MV-4-11 (cell line): ENCODE measurements around the gene POLH.
"Not testable (repeated sequence)": the region's sequence is repeated elsewhere in the genome, so short reads cannot be mapped to it uniquely, and the experiment has no call there.

Experiments
- DNase-seq: peaks from one replicate; lab custom pipeline; 2025; lab: John Stamatoyannopoulos, UW

Gene POLH

GRCh38 chr6:43575772-43576551, at the start of gene POLH, which contains the start of gene XPO5:
Gene POLH, plus strand, starts transcription at chr6:43576185. Its CDS starts 6,135 bp downstream, at chr6:43582320.
Gene XPO5, minus strand, starts transcription at chr6:43576038. Its CDS starts 174 bp downstream, at chr6:43575864.
- peak; percentile 88 for DNase-seq

GRCh38 chr6:43532201-43532600, 43.8 kb upstream of the POLH start:
- no peak for DNase-seq

- not testable (repeated sequence) for DNase-seq
These were observed 37.0 kb upstream of the POLH start for GRCh38 chr6:43538986-43539385.

- DNase-seq, result not testable (repeated sequence)
These were observed 36.6 kb upstream of the POLH start for GRCh38 chr6:43539409-43539808.

- no peak for DNase-seq
These were observed 35.5 kb upstream of the POLH start for GRCh38 chr6:43540507-43540906.

- DNase-seq, result no peak
These were observed 34.1 kb upstream of the POLH start for GRCh38 chr6:43541774-43542471.

GRCh38 chr6:43544461-43544860, 31.5 kb upstream of the POLH start:
- no peak for DNase-seq

GRCh38 chr6:43547222-43547621, 28.8 kb upstream of the POLH start:
- peak; percentile 79 for DNase-seq

- not testable (repeated sequence) for DNase-seq
These were observed 18.4 kb upstream of the POLH start for GRCh38 chr6:43557620-43558019.

GRCh38 chr6:43559328-43559727, 16.7 kb upstream of the POLH start:
- DNase-seq, result no peak

- peak; percentile 80 for DNase-seq
These were observed 5.0 kb upstream of the POLH start for GRCh38 chr6:43570876-43571441.

- no peak for DNase-seq
These were observed 4.0 kb upstream of the POLH start for GRCh38 chr6:43572015-43572414.

GRCh38 chr6:43575105-43575771, 747 bp upstream of the POLH start:
- DNase-seq, result peak; percentile 34

- DNase-seq, result no peak
These were observed 2.8 kb downstream of the POLH start for GRCh38 chr6:43578748-43579147.

GRCh38 chr6:43579171-43579570, 3.2 kb downstream of the POLH start:
- no peak for DNase-seq

- DNase-seq, result no peak
These were observed 6.9 kb downstream of the POLH start for GRCh38 chr6:43582911-43583310.

- no peak for DNase-seq
These were observed 9.0 kb downstream of the POLH start for GRCh38 chr6:43584892-43585570.

- DNase-seq, result no peak
These were observed 12.2 kb downstream of the POLH start for GRCh38 chr6:43588194-43588593.

- not testable (repeated sequence) for DNase-seq
These were observed 13.6 kb downstream of the POLH start for GRCh38 chr6:43589564-43589963.

GRCh38 chr6:43593938-43594337, 18.0 kb downstream of the POLH start:
- no peak for DNase-seq

- no peak for DNase-seq
These were observed 24.6 kb downstream of the POLH start for GRCh38 chr6:43600595-43600994.

- no peak for DNase-seq
These were observed 28.2 kb downstream of the POLH start for GRCh38 chr6:43604174-43604573.
